Ishikawa (cell line): ENCODE measurements around the gene AK5.
A peak's percentile ranks its signal among the peaks of the same experiment; 100 is the strongest.

Source experiments
- CEBPB ChIP-seq: IDR thresholded peaks from 2 replicates; pipeline ENCODE4 v1.6.1; 2012
- CREB1 ChIP-seq: IDR thresholded peaks from 2 replicates; pipeline ENCODE4 v1.6.1; 2012; ENCODE audit warnings: low read depth
- EGR1 ChIP-seq: IDR thresholded peaks from 2 replicates; pipeline ENCODE4 v1.6.1; 2012
- EP300 ChIP-seq: IDR thresholded peaks from 2 replicates; pipeline ENCODE4 v1.6.1; 2012; ENCODE audit warnings: borderline replicate concordance
- FOXM1 ChIP-seq: IDR thresholded peaks from 2 replicates; pipeline ENCODE4 v1.6.1; 2012; ENCODE audit warnings: low read depth, borderline replicate concordance
- MAX ChIP-seq: IDR thresholded peaks from 2 replicates; pipeline ENCODE4 v1.6.1; 2012
- NFIC ChIP-seq: IDR thresholded peaks from 2 replicates; pipeline ENCODE4 v1.6.1; 2012
- RAD21 ChIP-seq: IDR thresholded peaks from 2 replicates; pipeline ENCODE4 v1.6.1; 2012; ENCODE audit warnings: low read depth
- TAF1 ChIP-seq: IDR thresholded peaks from 2 replicates; pipeline ENCODE4 v1.6.1; 2012; ENCODE audit warnings: low read depth, mild to moderate bottlenecking
- TCF12 ChIP-seq: IDR thresholded peaks from 2 replicates; pipeline ENCODE4 v1.6.1; 2012; ENCODE audit warnings: low read depth
- TEAD4 ChIP-seq: IDR thresholded peaks from 2 replicates; pipeline ENCODE4 v1.6.1; 2012
- YY1 ChIP-seq: IDR thresholded peaks from 2 replicates; pipeline ENCODE4 v1.6.1; 2012; ENCODE audit warnings: low read depth
- ZBTB7A ChIP-seq: IDR thresholded peaks from 2 replicates; pipeline ENCODE4 v1.6.1; 2012; ENCODE audit warnings: low read depth
- TF ChIP-seq, protein P1 (sequence below): IDR thresholded peaks from 2 replicates; pipeline ENCODE4 v1.6.1; 2012
- TF ChIP-seq, protein P2 (sequence below): IDR thresholded peaks from 2 replicates; pipeline ENCODE4 v1.6.1; 2012; ENCODE audit warnings: low read depth, mild to moderate bottlenecking

AK5 gene

DNA sequence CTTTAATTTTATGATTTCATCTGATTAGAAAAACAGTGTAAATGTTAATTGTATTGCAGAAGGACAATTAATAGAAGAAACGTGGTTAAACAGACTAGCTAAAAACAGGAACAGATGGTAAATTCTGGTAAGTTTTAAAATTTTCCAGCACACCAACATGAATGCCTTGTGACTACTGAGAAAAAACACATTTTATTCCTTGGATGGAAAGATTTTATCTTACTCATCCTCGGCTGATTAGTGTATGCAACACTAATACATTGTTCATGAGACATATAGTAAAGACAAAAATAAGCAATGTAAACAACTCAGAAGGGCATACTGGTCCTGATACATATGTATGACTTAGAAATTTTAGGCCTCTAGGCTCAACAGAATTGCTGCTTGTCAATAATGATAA lies 4.9 kb upstream of the AK5 start:
- TF ChIP-seq TCF12 (no peak), EP300 (no peak), TEAD4 (no peak), TAF1 (no peak), YY1 (no peak), ZBTB7A (no peak), RAD21 (no peak), CREB1 (no peak), NFIC (no peak)

- no peak for TF ChIP-seq ZBTB7A
These were observed 1.9 kb upstream of the AK5 start for GRCh38 chr1:77279929-77280328.

DNA sequence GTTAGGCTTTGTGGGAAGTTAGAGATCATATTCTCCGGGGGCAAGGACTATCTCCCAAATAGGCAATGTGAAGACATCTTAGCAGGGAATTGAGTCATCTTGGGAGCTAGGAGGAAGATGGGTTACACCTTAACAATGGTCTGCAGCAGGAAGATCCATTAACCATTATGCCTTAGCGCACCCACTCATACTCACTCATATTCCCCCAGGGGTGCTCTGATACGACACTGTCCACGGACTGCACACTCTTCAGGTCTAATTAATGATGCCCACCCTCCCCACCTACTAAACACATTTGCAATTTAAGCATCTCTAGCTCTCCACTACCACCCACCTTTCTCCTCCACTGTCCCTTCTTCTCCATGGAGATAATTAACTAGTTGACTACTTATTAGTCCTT lies 857 bp upstream of the AK5 start:
- TF ChIP-seq RAD21 (no peak), EGR1 (no peak), NFIC (no peak), CREB1 (no peak), TEAD4 (no peak), ZBTB7A (no peak), CEBPB (no peak), YY1 (no peak)
- TF ChIP-seq, protein P1, sequence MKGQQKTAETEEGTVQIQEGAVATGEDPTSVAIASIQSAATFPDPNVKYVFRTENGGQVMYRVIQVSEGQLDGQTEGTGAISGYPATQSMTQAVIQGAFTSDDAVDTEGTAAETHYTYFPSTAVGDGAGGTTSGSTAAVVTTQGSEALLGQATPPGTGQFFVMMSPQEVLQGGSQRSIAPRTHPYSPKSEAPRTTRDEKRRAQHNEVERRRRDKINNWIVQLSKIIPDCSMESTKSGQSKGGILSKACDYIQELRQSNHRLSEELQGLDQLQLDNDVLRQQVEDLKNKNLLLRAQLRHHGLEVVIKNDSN: no peak

- no peak for TF ChIP-seq EP300
- TF ChIP-seq YY1: peak; percentile 70
- TF ChIP-seq ZBTB7A: no peak; the same call in 1 of the 2 replicates
- TF ChIP-seq, protein P1: no peak
- peak; percentile 93 for TF ChIP-seq MAX
These were observed 507 bp downstream of the AK5 start for GRCh38 chr1:77282187-77282865.

- TF ChIP-seq NFIC (no peak), TAF1 (no peak), RAD21 (no peak), EP300 (no peak), EGR1 (no peak), TEAD4 (no peak)
These were observed 1.2 kb downstream of the AK5 start for GRCh38 chr1:77282866-77283539.

DNA sequence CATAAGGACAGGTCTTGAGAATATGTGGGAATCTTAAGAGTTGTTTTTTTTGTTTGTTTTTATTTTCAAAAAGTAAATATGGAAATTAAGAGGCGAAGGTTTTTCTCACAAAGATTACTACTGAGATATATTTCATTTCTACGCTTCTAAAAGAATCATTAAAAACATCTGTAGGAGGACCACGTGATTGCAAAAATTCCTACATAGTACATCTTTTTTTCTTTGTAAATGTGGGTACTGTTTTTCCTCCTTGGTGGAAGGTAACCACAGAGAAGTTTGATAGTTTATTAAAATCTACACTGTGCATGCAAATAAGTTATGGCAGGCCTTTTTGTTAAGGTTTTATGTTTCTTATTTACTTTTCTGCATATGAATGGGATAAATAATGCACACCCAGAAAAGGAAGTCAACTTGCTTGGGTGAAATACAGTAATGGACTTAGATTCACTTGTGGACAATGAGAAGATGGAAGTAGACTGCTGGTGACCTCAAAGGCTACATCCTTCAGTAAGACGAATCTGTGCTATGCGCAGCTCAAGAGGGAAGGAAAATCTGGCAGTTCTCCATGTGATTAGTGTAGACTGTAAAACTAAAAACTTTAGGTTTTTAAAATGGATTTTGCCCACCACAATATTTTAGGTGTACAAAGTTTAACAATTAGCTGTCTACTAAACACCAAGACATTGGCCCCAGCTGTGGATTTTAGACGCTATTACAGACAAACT lies 2.0 kb downstream of the AK5 start:
- TF ChIP-seq EGR1 (no peak), YY1 (no peak), TAF1 (no peak), TCF12 (no peak), NFIC (no peak), FOXM1 (no peak), RAD21 (no peak), CREB1 (no peak), ZBTB7A (no peak), TEAD4 (no peak), EP300 (no peak)
- TF ChIP-seq, protein P1: no peak
- TF ChIP-seq, protein P2, sequence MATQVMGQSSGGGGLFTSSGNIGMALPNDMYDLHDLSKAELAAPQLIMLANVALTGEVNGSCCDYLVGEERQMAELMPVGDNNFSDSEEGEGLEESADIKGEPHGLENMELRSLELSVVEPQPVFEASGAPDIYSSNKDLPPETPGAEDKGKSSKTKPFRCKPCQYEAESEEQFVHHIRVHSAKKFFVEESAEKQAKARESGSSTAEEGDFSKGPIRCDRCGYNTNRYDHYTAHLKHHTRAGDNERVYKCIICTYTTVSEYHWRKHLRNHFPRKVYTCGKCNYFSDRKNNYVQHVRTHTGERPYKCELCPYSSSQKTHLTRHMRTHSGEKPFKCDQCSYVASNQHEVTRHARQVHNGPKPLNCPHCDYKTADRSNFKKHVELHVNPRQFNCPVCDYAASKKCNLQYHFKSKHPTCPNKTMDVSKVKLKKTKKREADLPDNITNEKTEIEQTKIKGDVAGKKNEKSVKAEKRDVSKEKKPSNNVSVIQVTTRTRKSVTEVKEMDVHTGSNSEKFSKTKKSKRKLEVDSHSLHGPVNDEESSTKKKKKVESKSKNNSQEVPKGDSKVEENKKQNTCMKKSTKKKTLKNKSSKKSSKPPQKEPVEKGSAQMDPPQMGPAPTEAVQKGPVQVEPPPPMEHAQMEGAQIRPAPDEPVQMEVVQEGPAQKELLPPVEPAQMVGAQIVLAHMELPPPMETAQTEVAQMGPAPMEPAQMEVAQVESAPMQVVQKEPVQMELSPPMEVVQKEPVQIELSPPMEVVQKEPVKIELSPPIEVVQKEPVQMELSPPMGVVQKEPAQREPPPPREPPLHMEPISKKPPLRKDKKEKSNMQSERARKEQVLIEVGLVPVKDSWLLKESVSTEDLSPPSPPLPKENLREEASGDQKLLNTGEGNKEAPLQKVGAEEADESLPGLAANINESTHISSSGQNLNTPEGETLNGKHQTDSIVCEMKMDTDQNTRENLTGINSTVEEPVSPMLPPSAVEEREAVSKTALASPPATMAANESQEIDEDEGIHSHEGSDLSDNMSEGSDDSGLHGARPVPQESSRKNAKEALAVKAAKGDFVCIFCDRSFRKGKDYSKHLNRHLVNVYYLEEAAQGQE: no peak

DNA sequence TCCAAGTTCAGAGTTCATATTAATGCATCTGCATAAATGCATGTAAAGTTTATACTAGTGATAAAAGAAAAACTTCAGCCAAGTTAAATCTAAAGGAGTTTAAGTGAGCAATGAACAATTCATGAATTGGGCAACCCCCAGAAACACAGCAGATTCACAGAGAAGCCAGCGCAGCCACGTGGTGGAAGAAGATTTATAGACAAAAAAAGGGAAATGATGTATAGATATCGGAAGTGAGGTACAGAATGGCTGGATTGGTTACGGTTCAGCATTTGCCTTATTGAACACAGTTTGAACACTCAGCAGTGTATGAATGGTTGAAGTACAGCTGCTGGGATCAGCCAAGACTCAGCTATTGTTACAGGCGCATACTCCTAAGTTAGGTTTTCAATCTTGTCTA lies 5.7 kb downstream of the AK5 start:
- TF ChIP-seq ZBTB7A: no peak
- TF ChIP-seq, protein P2: no peak
- no peak for TF ChIP-seq EGR1
- TF ChIP-seq CREB1: no peak
- TF ChIP-seq YY1: no peak
- TF ChIP-seq NFIC: no peak
